IMR-90 (cell line): ENCODE measurements around the gene TSKU. TPM values are rescaled to one million over a fixed set of nuclear protein-coding genes. Genes with fewer than 3 reads are reported as not detected.
A peak's percentile ranks its signal among the peaks of the same experiment; 100 is the strongest.

Source experiments
- ATAC-seq: fragments of 200-7000 bp; cut with Tn5 transposase; 2 replicates; pipeline ENCODE4 v1.9.1; 2020; ENCODE audit warnings: low read depth, mild to moderate bottlenecking, moderate library complexity
- BruUV-seq: library from RNA; stranded (reverse); fragments of 400-500 nt; replicated peaks from 2 replicates; lab custom pipeline; 2021; lab: Mats Ljungman, UMichigan
- CTCF ChIA-PET: fragments of 300-600 bp; formaldehyde crosslinking; extraction: SDS; loops from one replicate; lab custom pipeline; 2021; ENCODE audit warnings: antibody characterized with exemption; lab: Yijun Ruan, JAX
- POLR2A ChIA-PET: fragments of 300-600 bp; sonication (Branson Sonifier 250); formaldehyde crosslinking; loops from one replicate; lab custom pipeline; 2022; ENCODE audit warnings: antibody characterized with exemption; ENCODE audit not compliant: unreplicated experiment; lab: Charles Lee
- DNase-seq: peaks from one replicate; pipeline ENCODE4 v3.0.0; 2013
- H2AFZ ChIP-seq: replicated peaks from 2 replicates; pipeline ENCODE3; 2013; ENCODE audit warnings: low read length, mild to moderate bottlenecking; ENCODE audit not compliant: poor library complexity
- H2AK5ac ChIP-seq: 2 replicates; pipeline ENCODE4 v1.6.1; 2013; ENCODE audit warnings: low read depth, low read length, inconsistent platforms
- H2AK9ac ChIP-seq: replicated peaks from 2 replicates; pipeline ENCODE3; 2013; ENCODE audit warnings: mild to moderate bottlenecking, low read depth, low read length, moderate library complexity; ENCODE audit not compliant: poor library complexity
- H2BK120ac ChIP-seq: 2 replicates; pipeline ENCODE4 v1.6.1; 2013; ENCODE audit warnings: low read depth, low read length, inconsistent platforms
- H2BK15ac ChIP-seq: 3 replicates; pipeline ENCODE4 v1.6.1; 2013; ENCODE audit warnings: low read depth, low read length, inconsistent platforms
- H2BK20ac ChIP-seq: 2 replicates; pipeline ENCODE4 v1.6.1; 2013; ENCODE audit warnings: low read depth, mild to moderate bottlenecking, inconsistent platforms, low read length, moderate library complexity
- H2BK5ac ChIP-seq: 2 replicates; pipeline ENCODE4 v1.6.1; 2013; ENCODE audit warnings: mild to moderate bottlenecking, low read depth, low read length, inconsistent platforms; ENCODE audit not compliant: poor library complexity, severe bottlenecking
- H3K14ac ChIP-seq: replicated peaks from 2 replicates; pipeline ENCODE4 v1.6.1; 2013; ENCODE audit warnings: low read depth, low read length, inconsistent platforms
- H3K18ac ChIP-seq: 2 replicates; pipeline ENCODE4 v1.6.1; 2013; ENCODE audit warnings: low read depth, low read length, control low read depth
- H3K23ac ChIP-seq: 2 replicates; pipeline ENCODE4 v1.6.1; 2013; ENCODE audit warnings: low read depth, low read length, inconsistent platforms
- H3K27ac ChIP-seq: 2 replicates; pipeline ENCODE4 v1.5.1; 2013; ENCODE audit warnings: mild to moderate bottlenecking, control low read depth, low read length; ENCODE audit not compliant: insufficient read depth
- H3K27me3 ChIP-seq: 2 replicates; pipeline ENCODE4 v1.6.1; 2013; ENCODE audit warnings: low read length; ENCODE audit not compliant: control insufficient read depth, insufficient read depth
- H3K36me3 ChIP-seq: 2 replicates; pipeline ENCODE4 v1.6.1; 2013; ENCODE audit warnings: low read length, mixed read lengths; ENCODE audit not compliant: control insufficient read depth, insufficient read depth
- H3K4ac ChIP-seq: 2 replicates; pipeline ENCODE4 v1.6.1; 2013; ENCODE audit warnings: low read depth, low read length, inconsistent platforms
- H3K4me1 ChIP-seq: 2 replicates; pipeline ENCODE4 v1.6.1; 2013; ENCODE audit warnings: low read length, mixed read lengths; ENCODE audit not compliant: control insufficient read depth, insufficient read depth
- H3K4me2 ChIP-seq: 2 replicates; pipeline ENCODE4 v1.6.1; 2013; ENCODE audit warnings: low read depth, mild to moderate bottlenecking, control low read depth, low read length, moderate library complexity
- H3K4me3 ChIP-seq: 2 replicates; pipeline ENCODE4 v1.5.1; 2013; ENCODE audit warnings: low read depth, mild to moderate bottlenecking, control low read depth, low read length, moderate library complexity; ENCODE audit not compliant: insufficient read depth
- H3K56ac ChIP-seq: 2 replicates; pipeline ENCODE4 v1.6.1; 2013; ENCODE audit warnings: low read length, inconsistent platforms; ENCODE audit not compliant: insufficient read depth; ENCODE audit errors: extremely low read depth
- H3K79me1 ChIP-seq, 2 experiments: 2 replicates each; pipeline ENCODE4 v1.6.1; 2013; ENCODE audit warnings: low read length in 2 of 2, inconsistent platforms in 1 of 2, low read depth in 1 of 2
- H3K9ac ChIP-seq: 2 replicates; pipeline ENCODE4 v1.6.1; 2013; ENCODE audit warnings: low read depth, low read length, control low read depth
- H3K9me1 ChIP-seq: 2 replicates; pipeline ENCODE4 v1.6.1; 2013; ENCODE audit warnings: low read length, inconsistent platforms; ENCODE audit not compliant: insufficient read depth
- H3K9me3 ChIP-seq: 2 replicates; pipeline ENCODE4 v1.6.1; 2013; ENCODE audit warnings: low read length; ENCODE audit not compliant: control insufficient read depth, insufficient read depth
- H4K20me1 ChIP-seq: 2 replicates; pipeline ENCODE4 v1.6.1; 2013; ENCODE audit warnings: low read length, inconsistent platforms; ENCODE audit not compliant: insufficient read depth
- H4K5ac ChIP-seq: 2 replicates; pipeline ENCODE4 v1.6.1; 2013; ENCODE audit warnings: mild to moderate bottlenecking, low read depth, low read length, control low read depth
- H4K8ac ChIP-seq, 2 experiments: 2 replicates each; pipeline ENCODE4 v1.6.1; 2013; ENCODE audit warnings: low read depth in 2 of 2, low read length in 2 of 2, control low read depth in 1 of 2, inconsistent platforms in 1 of 2
- H4K91ac ChIP-seq: 2 replicates; pipeline ENCODE4 v1.6.1; 2013; ENCODE audit warnings: low read depth, low read length, inconsistent platforms; ENCODE audit not compliant: insufficient read depth
- MAZ ChIP-seq: IDR thresholded peaks from 2 replicates; pipeline ENCODE4 v1.6.1; 2012; ENCODE audit warnings: low read depth, mild to moderate bottlenecking, low read length, improper control_type of control experiment, moderate library complexity, borderline replicate concordance
- WGBS, 2 experiments: methylation state at CpG; one replicate each; pipeline versions ENCODE4 v1.1.5 to v1.1.7; 2013; ENCODE audit warnings: missing lambda C conversion rate in 2 of 2; ENCODE audit not compliant: insufficient read length in 1 of 2; ENCODE audit errors: extremely low coverage in 2 of 2; 5-methylcytosine and 5-hydroxymethylcytosine counted together
- dilution Hi-C: fragments of 300-500 bp; cut with HindIII; formaldehyde crosslinking; loops from one replicate; pipeline ENCODE4 v1.14.3; 2018; ENCODE audit warnings: low sequenced_read_pairs; ENCODE audit not compliant: unreplicated experiment
- in situ Hi-C: fragments of 300-500 bp; cut with MboI; formaldehyde crosslinking; loops from 3 replicates; pipeline ENCODE4 v1.14.3; 2019; ENCODE audit warnings: low sequenced_read_pairs, inconsistent platforms, mixed read lengths
- intact Hi-C: fragments of 100-400 bp; cut with micrococcal nuclease; formaldehyde crosslinking; loops from 2 replicates; pipeline ENCODE4 v1.10.0; 2022
- polyA plus RNA-seq, 3 experiments: library from polyadenylated mRNA; depleted of rRNA; stranded (reverse); fragments of >200 nt; gene quantifications; 2 replicates each; pipeline ENCODE4 v1.2.3, GENCODE V29; 2012; ENCODE audit warnings: low replicate concordance in 1 of 3
- total RNA-seq: library from RNA; depleted of rRNA; stranded (reverse); fragments of >200 nt; gene quantifications from 2 replicates; pipeline ENCODE4 v1.2.3, GENCODE V29; 2012
- TF ChIP-seq, protein P1 (sequence below): conservative IDR thresholded peaks from 2 replicates; pipeline ENCODE4 v1.5.1; 2012; ENCODE audit warnings: mild to moderate bottlenecking, low read depth, low read length, improper control_type of control experiment

Gene TSKU
- total and polyA plus RNA-seq, 2 of the 4 experiments (the other 2 are of a cell fraction) = 6.8 to 26.6 TPM

- in situ Hi-C loops = no loop called here
- H3K79me1 ChIP-seq = no peaks in the 10 kb centered on the region
- no peak overlapping the region for H2AK9ac ChIP-seq
- BruUV-seq = no TSS peak
- H4K20me1 ChIP-seq = no peaks in the 10 kb centered on the region
- H2BK5ac ChIP-seq = no peak overlapping the region
- ATAC-seq (no peak; the same call in 1 of the 2 replicates), DNase-seq (no peak)
- no peak overlapping the region for H3K14ac ChIP-seq
- dilution Hi-C loops = no loop called here
- CTCF ChIA-PET = no interaction called here
- no peak overlapping the region for H3K18ac ChIP-seq
- no peak overlapping the region for H4K5ac ChIP-seq
- intact Hi-C loops = no loop called here
- H2BK120ac ChIP-seq = no peak overlapping the region
- no peak overlapping the region for H3K4me3 ChIP-seq
- no peak overlapping the region for H2BK20ac ChIP-seq
- H4K8ac ChIP-seq = no peak overlapping the region
- H2AFZ ChIP-seq = no peak overlapping the region
- no peak for TF ChIP-seq MAZ
- TF ChIP-seq, protein P1, sequence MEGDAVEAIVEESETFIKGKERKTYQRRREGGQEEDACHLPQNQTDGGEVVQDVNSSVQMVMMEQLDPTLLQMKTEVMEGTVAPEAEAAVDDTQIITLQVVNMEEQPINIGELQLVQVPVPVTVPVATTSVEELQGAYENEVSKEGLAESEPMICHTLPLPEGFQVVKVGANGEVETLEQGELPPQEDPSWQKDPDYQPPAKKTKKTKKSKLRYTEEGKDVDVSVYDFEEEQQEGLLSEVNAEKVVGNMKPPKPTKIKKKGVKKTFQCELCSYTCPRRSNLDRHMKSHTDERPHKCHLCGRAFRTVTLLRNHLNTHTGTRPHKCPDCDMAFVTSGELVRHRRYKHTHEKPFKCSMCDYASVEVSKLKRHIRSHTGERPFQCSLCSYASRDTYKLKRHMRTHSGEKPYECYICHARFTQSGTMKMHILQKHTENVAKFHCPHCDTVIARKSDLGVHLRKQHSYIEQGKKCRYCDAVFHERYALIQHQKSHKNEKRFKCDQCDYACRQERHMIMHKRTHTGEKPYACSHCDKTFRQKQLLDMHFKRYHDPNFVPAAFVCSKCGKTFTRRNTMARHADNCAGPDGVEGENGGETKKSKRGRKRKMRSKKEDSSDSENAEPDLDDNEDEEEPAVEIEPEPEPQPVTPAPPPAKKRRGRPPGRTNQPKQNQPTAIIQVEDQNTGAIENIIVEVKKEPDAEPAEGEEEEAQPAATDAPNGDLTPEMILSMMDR = 0 out of 2 replicates have a peak, but pooled peaks have one; percentile 14
- H3K27ac ChIP-seq = no peak overlapping the region
- no peak overlapping the region for H3K56ac ChIP-seq
- POLR2A ChIA-PET = no interaction called here
- 78% methylated on average over 6 of the region's 11 CpGs; no CpG with 5 or more reads in 1 of the 2 experiments for WGBS, 2 experiments
- H3K4me2 ChIP-seq = no peak overlapping the region
- H3K36me3 ChIP-seq = no peaks in the 10 kb centered on the region
- no peaks in the 10 kb centered on the region for H3K9me3 ChIP-seq
- H3K4me1 ChIP-seq = peaks cover 5% of the 10 kb centered on the region; the same call in 1 of the 2 replicates
- no peak overlapping the region for H2AK5ac ChIP-seq
- peaks cover 57% of the 10 kb centered on the region for H3K27me3 ChIP-seq
- H3K23ac ChIP-seq = no peak overlapping the region
- H3K9ac ChIP-seq = no peak overlapping the region
- H2BK15ac ChIP-seq = no peak overlapping the region
- H4K91ac ChIP-seq = no peak overlapping the region
- H3K4ac ChIP-seq = no peak overlapping the region
- H3K9me1 ChIP-seq = 0 out of 2 replicates have a peak, but pooled peaks cover 3% of the 10 kb centered on the region
Measured at GRCh38 chr11:76836613-76837291, 53.6 kb downstream of the TSKU start.
